GM12864 (cell line): ENCODE results near the gene CDH13.

Experiments used
- DNase-seq: peaks from one replicate; pipeline ENCODE4 v3.0.0-alpha.2; 2011; ENCODE audit warnings: low read depth
- H3K4me3 ChIP-seq: 2 replicates; pipeline ENCODE4 v1.5.1; 2011; ENCODE audit warnings: mild to moderate bottlenecking, low read depth, low read length, control low read depth
- CTCF ChIP-seq: IDR thresholded peaks from 2 replicates; pipeline ENCODE4 v1.5.1; 2011; ENCODE audit warnings: low read depth, mild to moderate bottlenecking, moderate library complexity, low read length, control low read depth, inconsistent platforms; ENCODE audit errors: missing control alignments

CDH13 gene

GRCh38 chr16:82949016-82949415 lies 322.2 kb downstream of the CDH13 start:
- H3K4me3 ChIP-seq = no peak overlapping the region
- DNase-seq = no peak
- TF ChIP-seq CTCF = no peak

- TF ChIP-seq CTCF = no peak
- no peak overlapping the region for H3K4me3 ChIP-seq
- no peak for DNase-seq
Measured at GRCh38 chr16:82953517-82953916, 326.7 kb downstream of the CDH13 start.

- TF ChIP-seq CTCF = no peak
- DNase-seq = no peak
- H3K4me3 ChIP-seq = no peak overlapping the region
Measured at GRCh38 chr16:82954224-82954929, 327.6 kb downstream of the CDH13 start.

DNA sequence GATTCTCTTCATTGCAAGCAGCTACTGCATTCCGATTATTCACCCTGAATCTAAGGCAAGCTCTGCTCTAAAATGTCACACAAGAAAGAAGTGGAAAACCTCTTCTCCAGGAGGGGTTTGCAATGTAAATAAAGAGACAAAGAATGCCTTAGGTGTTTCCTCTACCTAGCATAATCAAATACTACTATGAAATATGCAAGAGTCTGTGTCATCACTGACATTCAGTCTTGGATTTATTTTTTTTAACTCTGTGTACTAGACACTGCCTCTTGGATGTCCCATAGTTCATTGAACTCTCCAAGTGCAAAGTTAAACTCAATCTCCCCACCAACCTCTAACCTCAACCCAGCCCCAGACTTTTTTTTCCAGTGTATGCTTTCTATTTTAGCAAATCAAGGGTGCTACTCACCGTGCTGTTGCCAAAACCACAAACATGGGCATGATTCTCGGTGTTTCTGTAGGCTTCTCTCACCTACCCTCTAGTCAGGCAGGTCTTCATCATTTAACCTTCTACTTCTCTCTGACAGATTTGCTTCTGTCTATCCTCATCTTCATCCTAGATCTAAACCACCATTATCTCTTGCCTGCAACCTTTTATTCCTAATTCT lies 329.1 kb downstream of the CDH13 start:
- TF ChIP-seq CTCF = no peak
- no peak overlapping the region for H3K4me3 ChIP-seq
- DNase-seq = no peak

DNA sequence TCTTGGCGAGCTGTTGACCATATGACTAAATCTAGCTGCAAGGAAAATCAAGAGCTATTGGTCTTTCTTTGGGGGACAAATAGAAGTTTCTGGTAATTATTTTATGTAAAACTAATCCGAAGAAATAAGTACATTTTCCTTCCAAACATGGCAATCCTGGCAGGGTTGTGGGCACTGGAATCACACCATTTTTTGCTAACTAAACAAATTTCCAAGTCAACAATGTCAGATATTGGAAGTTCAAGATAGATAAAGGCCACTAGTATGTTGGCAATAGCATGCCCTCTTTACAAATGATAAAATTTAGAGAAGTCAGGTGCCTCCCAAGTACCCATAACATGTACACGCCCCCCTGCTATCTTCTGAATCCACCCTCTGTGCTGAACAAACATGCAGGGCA lies 330.4 kb downstream of the CDH13 start:
- DNase-seq = no peak
- TF ChIP-seq CTCF = no peak
- H3K4me3 ChIP-seq = no peak overlapping the region

GRCh38 chr16:82960918-82961317 lies 334.1 kb downstream of the CDH13 start:
- no peak for DNase-seq
- TF ChIP-seq CTCF = no peak
- H3K4me3 ChIP-seq = no peak overlapping the region

DNA sequence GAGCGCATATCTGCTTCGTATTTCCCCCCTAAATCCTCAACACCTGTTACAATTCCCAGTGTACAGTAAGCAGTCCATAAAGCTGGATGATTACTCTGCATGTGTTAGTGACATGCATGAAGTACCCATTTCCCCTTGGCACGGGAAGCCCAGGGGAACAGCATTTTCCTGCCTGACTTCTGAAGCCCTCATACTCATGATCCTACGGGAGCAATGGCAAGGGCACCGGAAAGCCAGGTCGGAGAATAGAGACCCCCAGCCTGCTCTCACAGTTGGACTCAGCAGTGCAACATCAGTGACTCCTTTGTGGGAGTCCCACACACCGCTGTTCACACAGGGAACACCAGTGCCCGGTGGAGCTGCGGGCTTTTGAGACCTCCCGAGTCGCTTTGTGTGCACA lies 336.9 kb downstream of the CDH13 start:
- H3K4me3 ChIP-seq = no peak overlapping the region
- TF ChIP-seq CTCF = no peak
- DNase-seq = no peak
